ENCODE data around the gene SARS2. TPM values are rescaled to one million over a fixed set of nuclear protein-coding genes. Genes with fewer than 3 reads are reported as not detected.

SARS2 gene
- total RNA-seq, 1 donor from 2014 or later = 45.8 TPM

GRCh38 chr19:38870612-38871011, 60.0 kb downstream of the SARS2 start:
- Mint-ChIP-seq H3K9me3 (peaks cover 2% of the 10 kb centered on the region), H3K27ac (no peak overlapping the region), H3K4me1 (peaks cover 16% of the 10 kb centered on the region), H3K36me3 (no peaks in the 10 kb centered on the region), H3K27me3 (ENCODE audit: insufficient read depth, low read depth) (peaks cover 14% of the 10 kb centered on the region), H3K4me3 (no peak overlapping the region)
- H3K36me3 ChIP-seq = no peaks in the 10 kb centered on the region
- no peak overlapping the region for H3K4me2 ChIP-seq
- peaks cover 17% of the 10 kb centered on the region for H3K27me3 ChIP-seq
- TF ChIP-seq EZH2phosphoT487 (IDR thresholded peaks at IDR 0.05) = no peak
- no peaks in the 10 kb centered on the region for H4K20me1 ChIP-seq (ENCODE audit: low read depth)
- no peak overlapping the region for H2AFZ ChIP-seq (replicated peaks)
- H3K4me1 ChIP-seq = peaks cover 3% of the 10 kb centered on the region
- no peak overlapping the region for H3K27ac ChIP-seq
- H3K9ac ChIP-seq = no peak overlapping the region
- no peak overlapping the region for H3K4me3 ChIP-seq
- H3K9me3 ChIP-seq (ENCODE audit: low read depth) = no peaks in the 10 kb centered on the region
- H3F3A ChIP-seq (ENCODE audit: low read depth) = peaks cover 2% of the 10 kb centered on the region
- no peaks in the 10 kb centered on the region for H3K79me2 ChIP-seq (ENCODE audit: low read depth)
- DNase-seq (ENCODE audit: low spot score) = no peak

GRCh38 chr19:38869836-38870607, 60.5 kb downstream of the SARS2 start:
- H3K79me2 ChIP-seq (ENCODE audit: low read depth) = no peaks in the 10 kb centered on the region
- peaks cover 20% of the 10 kb centered on the region for H3K4me1 Mint-ChIP-seq
- peak overlapping the region; percentile 64 for H3K4me2 ChIP-seq
- H4K20me1 ChIP-seq (ENCODE audit: low read depth) = no peaks in the 10 kb centered on the region
- H3K9me3 ChIP-seq (ENCODE audit: low read depth) = no peaks in the 10 kb centered on the region
- H3K27ac ChIP-seq = no peak overlapping the region
- H2AFZ ChIP-seq (replicated peaks) = peak overlapping the region; percentile 96
- H3K27me3 Mint-ChIP-seq (ENCODE audit: insufficient read depth, low read depth) = peaks cover 14% of the 10 kb centered on the region
- H3K27ac Mint-ChIP-seq = no peak overlapping the region
- H3K9me3 Mint-ChIP-seq = peaks cover 2% of the 10 kb centered on the region
- no peaks in the 10 kb centered on the region for H3K36me3 Mint-ChIP-seq
- H3K4me1 ChIP-seq = peaks cover 3% of the 10 kb centered on the region
- H3K27me3 ChIP-seq = peaks cover 17% of the 10 kb centered on the region
- H3K36me3 ChIP-seq = no peaks in the 10 kb centered on the region
- DNase-seq (ENCODE audit: low spot score) = peak; percentile 81
- peak overlapping the region; percentile 28 for H3K4me3 ChIP-seq
- peak overlapping the region; percentile 75 for H3K4me3 Mint-ChIP-seq
- peaks cover 2% of the 10 kb centered on the region for H3F3A ChIP-seq (ENCODE audit: low read depth)
- H3K9ac ChIP-seq = no peak overlapping the region
- TF ChIP-seq EZH2 (IDR thresholded peaks at IDR 0.05) (no peak), CTCF (IDR thresholded peaks at IDR 0.05) (peak; percentile 69), EZH2phosphoT487 (IDR thresholded peaks at IDR 0.05) (no peak)

GRCh38 chr19:38869160-38869835, 61.3 kb downstream of the SARS2 start:
- DNase-seq (ENCODE audit: low spot score) = no peak
- H3K4me1 Mint-ChIP-seq = peaks cover 20% of the 10 kb centered on the region
- Histone ChIP-seq H3K4me2 (peak overlapping the region; percentile 64), H3K4me3 (peak overlapping the region; percentile 28), H3K36me3 (no peaks in the 10 kb centered on the region), H3K27me3 (peaks cover 17% of the 10 kb centered on the region), H4K20me1 (ENCODE audit: low read depth) (no peaks in the 10 kb centered on the region), H3K4me1 (peaks cover 3% of the 10 kb centered on the region), H3K9me3 (ENCODE audit: low read depth) (no peaks in the 10 kb centered on the region), H3K9ac (no peak overlapping the region), H3K79me2 (ENCODE audit: low read depth) (no peaks in the 10 kb centered on the region), H3F3A (ENCODE audit: low read depth) (peaks cover 2% of the 10 kb centered on the region), H2AFZ (replicated peaks) (peak overlapping the region; percentile 96), H3K27ac (no peak overlapping the region)
- peaks cover 14% of the 10 kb centered on the region for H3K27me3 Mint-ChIP-seq (ENCODE audit: insufficient read depth, low read depth)
- no peaks in the 10 kb centered on the region for H3K36me3 Mint-ChIP-seq
- TF ChIP-seq EZH2phosphoT487 (IDR thresholded peaks at IDR 0.05) = no peak
- no peak for TF ChIP-seq EZH2 (IDR thresholded peaks at IDR 0.05)
- TF ChIP-seq CTCF (IDR thresholded peaks at IDR 0.05) = no peak
- peak overlapping the region; percentile 75 for H3K4me3 Mint-ChIP-seq
- H3K27ac Mint-ChIP-seq = no peak overlapping the region
- H3K9me3 Mint-ChIP-seq = peaks cover 3% of the 10 kb centered on the region
